ENCODE measurements around the gene CCL14. TPM values are rescaled to one million over a fixed set of nuclear protein-coding genes. Genes with fewer than 3 reads are reported as not detected.

CCL14 gene
- total and polyA plus RNA-seq, 8 donors: 14.2 to 123 (median 87.0) TPM

GRCh38 chr17:35981908-35982330 is 4.6 kb downstream of the CCL14 start:
- no peak overlapping the region for H3K27ac ChIP-seq
- TF ChIP-seq CTCF (IDR thresholded peaks at IDR 0.05): no peak
- no peaks in the 10 kb centered on the region for H3K27me3 ChIP-seq
- H3K36me3 ChIP-seq: no peaks in the 10 kb centered on the region
- H3K4me3 ChIP-seq: no peak overlapping the region
- H3K4me1 ChIP-seq: no peaks in the 10 kb centered on the region
- DNase-seq (no peak), ATAC-seq (no peak)
- H3K9me3 ChIP-seq: no peaks in the 10 kb centered on the region
- intact Hi-C loops (cut with DNase I): no loop called here

DNA sequence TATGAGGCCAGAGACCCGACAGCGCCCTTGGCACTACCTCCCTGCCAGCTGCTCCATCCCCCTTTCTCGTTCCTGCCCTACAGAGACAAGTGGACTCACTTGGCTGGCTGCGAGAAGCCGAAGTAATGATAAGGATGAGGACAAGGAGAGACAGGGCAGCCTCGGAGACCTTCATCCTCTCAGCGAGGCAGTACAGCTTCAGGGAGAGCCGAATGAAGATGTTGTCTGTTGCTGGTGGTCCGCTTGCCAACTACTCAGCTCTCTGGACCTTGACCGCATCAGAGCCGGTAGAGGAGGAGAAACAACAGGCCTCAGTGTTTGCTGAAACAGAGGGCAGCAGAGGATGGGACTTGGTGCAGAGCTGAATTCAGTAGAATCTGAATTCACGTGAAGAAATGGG is 5.3 kb downstream of the CCL14 start, which contains the start of gene CCL16:
TSS of gene CCL16 (minus strand) at position 252 of the 400 bp plus-strand sequence. CDS start at position 175, 77 bp downstream.
- intact Hi-C loops (cut with DNase I): no loop called here
- TF ChIP-seq CTCF (IDR thresholded peaks at IDR 0.05): no peak

GRCh38 chr17:35978346-35978745 is 8.2 kb downstream of the CCL14 start:
- intact Hi-C loops (cut with DNase I): loop anchor here in 1 of 2 donors (10.0 kb wide), 1 partner anchor 166 kb away; no protein-coding TSS in a partner anchor
- no peak for TF ChIP-seq CTCF (IDR thresholded peaks at IDR 0.05)
- no peak for ATAC-seq
- H3K4me3 ChIP-seq: no peak overlapping the region
- no peak for DNase-seq
- H3K36me3 ChIP-seq: no peaks in the 10 kb centered on the region
- H3K4me1 ChIP-seq: peaks cover 0 to 6% of the 10 kb centered on the region in 2 donors
- H3K27ac ChIP-seq: no peak overlapping the region
- no peaks in the 10 kb centered on the region for H3K9me3 ChIP-seq
- no peaks in the 10 kb centered on the region for H3K27me3 ChIP-seq

More for the DNA sequence above, 5.3 kb downstream of the CCL14 start, which contains the start of gene CCL16:
- no peak for DNase-seq
- no peaks in the 10 kb centered on the region for H3K9me3 ChIP-seq
- H3K36me3 ChIP-seq: no peaks in the 10 kb centered on the region
- no peaks in the 10 kb centered on the region for H3K4me1 ChIP-seq
- ATAC-seq: no peak
- H3K4me3 ChIP-seq: no peak within 1 kb of the TSS
- H3K27ac ChIP-seq: no peak within 1 kb of the TSS
- no peaks in the 10 kb centered on the region for H3K27me3 ChIP-seq

DNA sequence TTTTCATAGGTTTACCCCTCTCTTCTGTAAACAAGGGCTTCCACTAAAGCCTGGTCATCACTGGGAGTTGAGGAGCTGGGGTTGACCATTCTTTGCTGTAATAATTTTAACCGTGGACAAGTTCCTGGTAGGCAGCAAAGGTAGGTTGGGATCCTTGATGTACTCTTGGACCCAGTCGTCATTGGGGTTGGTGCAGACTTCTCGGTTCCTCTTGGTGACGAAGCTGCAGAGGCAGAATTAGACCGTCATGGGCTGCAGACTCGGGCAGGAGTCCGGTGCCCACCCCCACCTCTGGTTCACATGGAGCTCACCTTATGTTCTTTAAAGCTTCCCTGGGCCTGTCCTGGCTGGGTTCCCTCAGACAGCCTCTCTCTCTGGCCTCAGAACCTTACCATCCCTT is 9.0 kb downstream of the CCL14 start:
- Histone ChIP-seq H3K27me3 (no peaks in the 10 kb centered on the region), H3K9me3 (no peaks in the 10 kb centered on the region), H3K4me1 (peaks cover 0 to 6% of the 10 kb centered on the region in 2 donors), H3K36me3 (no peaks in the 10 kb centered on the region), H3K27ac (no peak overlapping the region), H3K4me3 (no peak overlapping the region)
- ATAC-seq: no peak
- no peak for DNase-seq
- no peak for TF ChIP-seq CTCF (IDR thresholded peaks at IDR 0.05)
- intact Hi-C loops (cut with DNase I): loop anchor here in 1 of 2 donors (10.0 kb wide), 1 partner anchor 167 kb away; no protein-coding TSS in a partner anchor

DNA sequence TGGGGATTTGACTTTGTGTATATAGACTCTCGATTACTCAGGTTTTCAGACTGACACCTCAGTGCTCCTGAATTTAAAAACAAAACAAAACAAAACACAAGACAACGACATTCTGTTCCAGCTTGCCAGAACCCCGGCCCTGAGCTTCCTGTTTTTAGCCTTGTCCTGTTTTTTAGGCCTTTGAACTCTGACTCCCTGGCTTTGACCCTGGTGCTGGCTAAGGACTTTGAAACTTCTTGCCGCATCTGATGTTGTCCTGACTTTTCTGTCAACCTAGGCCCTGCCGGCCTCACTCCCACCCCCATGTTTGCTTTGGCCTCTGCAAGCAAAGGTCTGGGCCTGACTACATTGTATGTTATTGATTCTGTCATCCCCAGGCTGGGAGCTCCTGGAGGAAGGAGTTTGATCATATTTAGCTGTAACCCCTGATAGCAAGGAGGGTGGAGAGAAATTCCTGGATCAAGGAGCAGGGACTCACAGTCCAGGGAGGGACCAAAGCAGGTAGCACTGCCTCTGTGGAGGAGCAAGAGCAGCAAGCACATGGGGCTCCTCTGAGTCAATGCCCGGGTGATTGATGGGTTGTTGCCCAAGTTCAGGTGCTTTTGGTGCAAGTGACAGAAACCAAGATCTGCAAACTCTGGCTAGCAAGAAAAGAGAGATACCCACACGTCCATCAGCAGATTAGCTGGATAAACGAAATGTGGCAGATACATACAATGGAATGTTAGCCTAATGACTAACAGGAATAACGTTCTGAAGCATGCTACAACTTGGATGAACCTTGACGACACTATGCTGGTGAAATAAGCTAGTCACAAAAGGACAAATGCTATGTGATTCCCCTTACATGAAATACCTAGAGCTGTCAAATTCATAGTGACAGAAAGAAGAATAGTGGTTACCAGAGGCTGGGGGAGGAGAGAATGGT is 12.9 kb downstream of the CCL14 start:
- Histone ChIP-seq H3K36me3 (no peaks in the 10 kb centered on the region), H3K27me3 (no peaks in the 10 kb centered on the region), H3K27ac (peak overlapping the region in 1 of 2 donors; percentile 33), H3K9me3 (no peaks in the 10 kb centered on the region), H3K4me1 (peaks cover 0 to 14% of the 10 kb centered on the region in 2 donors), H3K4me3 (no peak overlapping the region)
- TF ChIP-seq CTCF (IDR thresholded peaks at IDR 0.05): no peak
- DNase-seq (no peak), ATAC-seq (no peak)
- intact Hi-C loops (cut with DNase I): loop anchor here (5.0 to 10.0 kb wide), 2 partner anchors 171 to 174 kb away; no protein-coding TSS in a partner anchor

Data from left lung (tissue), 10 donors.